Pancreas (tissue), 10 donors: ENCODE results near the gene DSG2. TPM values are rescaled to one million over a fixed set of nuclear protein-coding genes. Genes with fewer than 3 reads are reported as not detected.

Experiments used
- ATAC-seq, 4 donors: fragments of 200-7000 bp; cut with Tn5 transposase; one replicate each; pipeline versions ENCODE4 v1.8.0 to v1.9.1; 2020; ENCODE audit warnings: mild to moderate bottlenecking in 4 of 4, moderate library complexity in 4 of 4
- DNase-seq, 6 donors: peaks; one replicate each; pipeline ENCODE4 v3.0.0-alpha.2; 2020
- FAIRE-seq: peaks from 2 replicates; lab custom pipeline; 2012; peaks lifted over from hg19 to GRCh38; lab: Jason Lieb, UNC
- H3K27ac ChIP-seq, 4 donors: fragments of 200-600 bp; sonication (generic); 1 replicate in 3 of 4; 2 replicates in 1 of 4; pipeline versions ENCODE4 v1.5.0 to v1.8.0; 2020
- H3K27me3 ChIP-seq, 4 donors: fragments of 200-600 bp; one replicate each; pipeline ENCODE4 v1.8.0; 2021
- H3K36me3 ChIP-seq, 3 donors: fragments of 200-600 bp; sonication (generic) in 1 of 3; one replicate each; pipeline versions ENCODE4 v1.5.0 to v1.8.0; 2020 to 2021
- H3K4me1 ChIP-seq, 3 donors: fragments of 200-600 bp; one replicate each; pipeline ENCODE4 v1.8.0; 2021
- H3K4me3 ChIP-seq, 4 donors: fragments of 200-600 bp; sonication (generic) in 2 of 4; one replicate each; pipeline versions ENCODE4 v1.5.0 to v1.8.0; 2020 to 2021
- H3K9me3 ChIP-seq, 4 donors: fragments of 200-600 bp; one replicate each; pipeline ENCODE4 v1.8.0; 2021
- WGBS, 2 donors: extraction: QIAGEN DNeasy Blood & Tissue Kit; methylation state at CpG; one replicate each; pipeline ENCODE4 v1.1.7; 2013; 5-methylcytosine and 5-hydroxymethylcytosine counted together
- intact Hi-C, 3 donors: fragments of 100-400 bp; cut with DNase I; formaldehyde crosslinking; loops; one replicate each; pipeline versions ENCODE4 v1.11.1 to v1.14.2; 2022
- polyA plus RNA-seq, 2 donors: library from polyadenylated mRNA; stranded (reverse); fragments of 200-250 nt; gene quantifications; one replicate each; pipeline ENCODE4 v1.2.3, GENCODE V29; 2013
- total RNA-seq, 6 donors: library from RNA; stranded (reverse); fragmentation: NEBNext Ultra II Directional in 4 of 6; extraction: Animal tissue kit (Norgen Biotek cat#: 25700) in 4 of 6; gene quantifications; one replicate each; pipeline versions ENCODE4 v1.2.1 to v1.2.4, GENCODE V29; 2021 to 2023
- TF ChIP-seq, protein P1 (sequence below), 4 donors: fragments of 200-600 bp; sonication (generic) in 3 of 4; IDR thresholded peaks; one replicate each; pipeline versions ENCODE4 v1.5.0 to v1.8.0; 2021; ENCODE audit warnings: antibody characterized with exemption in 4 of 4
- donor health status: healthy with polysubstance abuse.
- donor health status: DM: no; HTN: no; CAD: no; lungs with moderate emphysema.
- donor health status: DM: no; HTN: no; CAD: no.
- donor health status: control.
- donor health status: control.
- donor health status: Bipolar disorder and iron deficiency.
- donor health status: DM: yes; HTN: yes; CAD: no.
- donor health status: DM: no; HTN: no; CAD: no.
- donor health status: DM: no; HTN: no; CAD: no.
- donor health status: DM: yes; HTN: yes; CAD: no.

DSG2 gene
- total and polyA plus RNA-seq, 8 donors = 7.6 to 62.1 (median 24.9) TPM

DNA sequence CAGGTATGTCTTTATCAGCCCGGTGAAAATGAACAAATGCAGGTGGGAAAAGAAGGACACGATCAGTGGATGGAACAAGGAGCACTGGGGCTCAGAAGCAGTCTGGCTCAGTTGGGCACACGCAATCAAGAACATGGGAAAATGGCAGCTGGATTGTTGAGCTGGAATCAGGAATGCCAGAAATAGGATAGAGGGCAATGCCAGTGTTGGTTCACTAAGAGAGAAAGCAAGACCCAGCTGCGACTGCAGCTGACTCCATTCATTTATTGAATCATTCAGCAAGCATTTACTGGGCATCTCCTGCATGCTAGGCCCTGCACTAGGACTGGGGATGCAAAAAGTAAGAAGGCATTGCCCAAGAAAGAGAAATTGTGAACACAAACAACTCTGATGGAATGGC, 80.1 kb downstream of the DSG2 start:
- H3K9me3 ChIP-seq = no peaks in the 10 kb centered on the region
- TF ChIP-seq, protein P1, sequence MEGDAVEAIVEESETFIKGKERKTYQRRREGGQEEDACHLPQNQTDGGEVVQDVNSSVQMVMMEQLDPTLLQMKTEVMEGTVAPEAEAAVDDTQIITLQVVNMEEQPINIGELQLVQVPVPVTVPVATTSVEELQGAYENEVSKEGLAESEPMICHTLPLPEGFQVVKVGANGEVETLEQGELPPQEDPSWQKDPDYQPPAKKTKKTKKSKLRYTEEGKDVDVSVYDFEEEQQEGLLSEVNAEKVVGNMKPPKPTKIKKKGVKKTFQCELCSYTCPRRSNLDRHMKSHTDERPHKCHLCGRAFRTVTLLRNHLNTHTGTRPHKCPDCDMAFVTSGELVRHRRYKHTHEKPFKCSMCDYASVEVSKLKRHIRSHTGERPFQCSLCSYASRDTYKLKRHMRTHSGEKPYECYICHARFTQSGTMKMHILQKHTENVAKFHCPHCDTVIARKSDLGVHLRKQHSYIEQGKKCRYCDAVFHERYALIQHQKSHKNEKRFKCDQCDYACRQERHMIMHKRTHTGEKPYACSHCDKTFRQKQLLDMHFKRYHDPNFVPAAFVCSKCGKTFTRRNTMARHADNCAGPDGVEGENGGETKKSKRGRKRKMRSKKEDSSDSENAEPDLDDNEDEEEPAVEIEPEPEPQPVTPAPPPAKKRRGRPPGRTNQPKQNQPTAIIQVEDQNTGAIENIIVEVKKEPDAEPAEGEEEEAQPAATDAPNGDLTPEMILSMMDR (IDR thresholded peaks at IDR 0.05) = no peak
- 40 to 45% methylated on average over 4 of the region's 4 CpGs for WGBS, 2 donors
- no peaks in the 10 kb centered on the region for H3K27me3 ChIP-seq
- peak in 1 of 6 donors; percentile 33 for DNase-seq
- no peak for FAIRE-seq
- ATAC-seq = peak; percentile 29 to 80 (median 60)
- intact Hi-C loops = no loop called here
- no peaks in the 10 kb centered on the region for H3K4me1 ChIP-seq
- no peaks in the 10 kb centered on the region for H3K36me3 ChIP-seq
- no peak overlapping the region for H3K27ac ChIP-seq
- H3K4me3 ChIP-seq = no peak overlapping the region

DNA sequence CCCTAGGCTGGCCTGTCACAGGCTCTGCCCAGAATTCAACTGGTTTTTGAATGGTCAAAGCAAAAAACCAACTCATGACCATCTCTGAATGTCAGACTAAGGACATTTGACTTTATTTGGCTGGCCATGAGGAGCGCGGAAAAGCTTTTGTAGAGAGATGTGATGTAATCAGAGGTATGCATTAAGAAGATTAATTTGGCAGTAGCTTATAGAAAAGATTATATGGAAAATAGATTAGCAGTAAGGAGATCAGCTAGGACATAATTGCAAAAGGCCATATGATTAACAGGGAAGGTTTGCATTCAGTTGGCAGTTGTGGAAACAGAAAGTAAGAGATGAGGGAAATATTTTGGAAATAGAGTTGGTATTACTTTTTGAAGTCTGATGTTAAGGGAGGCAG, 81.4 kb downstream of the DSG2 start:
- H3K4me3 ChIP-seq = no peak overlapping the region
- no peaks in the 10 kb centered on the region for H3K9me3 ChIP-seq
- no peak overlapping the region for H3K27ac ChIP-seq
- FAIRE-seq = no peak
- intact Hi-C loops = no loop called here
- DNase-seq = no peak
- TF ChIP-seq, protein P1 (IDR thresholded peaks at IDR 0.05) = no peak
- no peak for ATAC-seq
- 92 to 93% methylated on average over 2 of the region's 2 CpGs for WGBS, 2 donors
- H3K27me3 ChIP-seq = no peaks in the 10 kb centered on the region
- H3K36me3 ChIP-seq = no peaks in the 10 kb centered on the region
- H3K4me1 ChIP-seq = no peaks in the 10 kb centered on the region

DNA sequence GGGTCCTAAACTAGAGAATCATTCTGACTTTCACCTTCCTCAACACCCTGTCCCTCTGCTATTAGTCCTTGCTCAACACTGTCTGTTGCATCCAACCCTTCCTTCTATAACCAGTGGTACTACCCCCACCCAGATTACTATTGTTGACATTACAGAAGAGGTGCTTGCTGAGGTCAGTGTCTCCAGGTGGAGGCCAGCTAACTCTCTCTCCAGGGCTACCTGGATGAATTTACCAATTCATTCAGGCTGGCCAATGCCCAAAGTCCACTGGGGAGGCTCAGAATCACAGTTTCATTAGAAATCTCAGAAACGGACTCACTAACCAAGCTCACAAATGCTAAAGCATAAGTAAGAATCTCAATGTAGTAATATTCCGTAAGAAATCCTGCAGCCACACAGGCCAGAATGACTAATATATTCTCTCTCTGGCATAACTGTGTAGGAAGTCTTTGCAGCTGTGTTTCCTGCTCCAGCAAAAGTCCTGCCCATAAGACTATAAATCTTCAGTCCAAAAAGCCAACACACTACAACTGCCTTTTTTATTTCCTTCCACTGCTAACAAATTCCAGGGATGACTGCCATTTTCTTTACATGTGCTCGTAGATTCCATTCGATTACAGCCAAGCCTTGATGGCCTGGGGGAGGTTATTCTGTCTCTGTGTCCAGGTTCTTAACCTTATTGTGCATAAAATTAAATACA, 83.7 kb downstream of the DSG2 start:
- H3K27ac ChIP-seq = no peak overlapping the region
- H3K36me3 ChIP-seq = no peaks in the 10 kb centered on the region
- no peak overlapping the region for H3K4me3 ChIP-seq
- no peak for DNase-seq
- no peaks in the 10 kb centered on the region for H3K9me3 ChIP-seq
- intact Hi-C loops = no loop called here
- FAIRE-seq = no peak
- H3K27me3 ChIP-seq = no peaks in the 10 kb centered on the region
- no peak for ATAC-seq
- H3K4me1 ChIP-seq = no peaks in the 10 kb centered on the region
- 72 to 80% methylated on average over 4 of the region's 4 CpGs for WGBS, 2 donors
- TF ChIP-seq, protein P1 (IDR thresholded peaks at IDR 0.05) = no peak

DNA sequence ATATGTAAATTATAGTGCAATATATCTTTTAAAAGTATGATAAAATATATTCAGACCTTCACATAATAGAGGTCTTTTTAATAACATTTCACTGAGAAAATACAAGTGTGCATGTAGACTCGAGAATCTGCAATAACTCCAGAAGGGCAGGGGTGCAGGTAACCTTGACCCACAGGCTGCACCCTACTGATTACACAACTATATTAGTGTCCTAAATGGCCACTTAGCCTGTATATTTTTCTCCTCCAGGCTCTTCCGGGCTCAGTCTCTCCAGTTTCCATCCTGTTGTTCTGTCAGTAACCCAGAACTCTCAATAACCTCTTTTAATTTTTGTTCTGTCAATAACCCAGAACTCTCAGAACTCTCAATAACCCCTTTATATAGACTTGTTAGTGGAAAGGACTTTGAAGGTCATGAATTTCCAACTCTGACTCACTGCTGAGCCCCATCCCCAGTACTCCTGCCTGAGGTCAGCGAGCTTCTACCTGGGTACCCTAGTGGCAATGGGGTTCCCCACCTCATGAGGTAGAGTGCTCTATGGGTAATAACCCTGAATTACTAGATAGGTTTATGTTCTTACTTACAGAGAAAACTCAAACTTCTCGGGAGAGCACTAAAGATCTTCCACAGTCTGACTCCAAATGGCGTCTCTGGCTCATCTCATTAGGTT, 85.3 kb downstream of the DSG2 start:
- Histone ChIP-seq H3K9me3 (no peaks in the 10 kb centered on the region), H3K27me3 (no peaks in the 10 kb centered on the region), H3K27ac (no peak overlapping the region), H3K4me1 (no peaks in the 10 kb centered on the region), H3K36me3 (no peaks in the 10 kb centered on the region), H3K4me3 (no peak overlapping the region)
- ATAC-seq (no peak), FAIRE-seq (no peak), DNase-seq (no peak)
- WGBS, 2 donors = 86 to 91% methylated on average over 5 of the region's 5 CpGs
- intact Hi-C loops = no loop called here
- TF ChIP-seq, protein P1 (IDR thresholded peaks at IDR 0.05) = no peak

DNA sequence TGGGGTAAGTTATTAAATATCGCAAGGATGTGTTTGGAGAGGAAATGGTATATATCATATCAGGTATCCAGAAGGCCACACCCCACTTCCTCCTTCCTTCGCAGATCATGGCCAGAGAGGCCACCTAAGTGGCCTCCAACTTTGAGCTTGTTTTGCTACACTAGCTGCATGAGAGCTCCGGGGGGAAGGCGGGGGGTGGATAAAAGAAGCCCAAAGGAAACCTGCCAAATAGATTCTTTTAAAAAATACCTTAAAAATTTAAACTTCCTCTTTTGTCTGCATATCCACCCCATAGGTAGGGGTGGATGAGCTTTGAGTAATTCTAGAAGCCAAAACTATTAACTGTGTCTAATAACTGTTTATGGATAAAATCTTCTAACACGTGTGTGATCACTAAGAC, 88.0 kb downstream of the DSG2 start:
- DNase-seq (no peak), ATAC-seq (no peak), FAIRE-seq (no peak)
- no peaks in the 10 kb centered on the region for H3K27me3 ChIP-seq
- intact Hi-C loops = no loop called here
- H3K9me3 ChIP-seq = no peaks in the 10 kb centered on the region
- H3K36me3 ChIP-seq = no peaks in the 10 kb centered on the region
- peaks cover 0 to 3% (median 3%) of the 10 kb centered on the region in 3 donors for H3K4me1 ChIP-seq
- TF ChIP-seq, protein P1 (IDR thresholded peaks at IDR 0.05) = no peak
- no peak overlapping the region for H3K4me3 ChIP-seq
- no peak overlapping the region for H3K27ac ChIP-seq
- WGBS, 2 donors = 91 to 94% methylated on average over 5 of the region's 5 CpGs
